NCI-H146 treated with DMSO at 0.1 percent for 48 hours (cell line): ENCODE results near the gene CNTN1.

Experiments used
- DNase-seq: peaks from one replicate; lab custom pipeline; 2025; ENCODE audit not compliant: unreplicated experiment; lab: John Stamatoyannopoulos, UW

Gene CNTN1

GRCh38 chr12:41100572-41100971, 408.3 kb downstream of the CNTN1 start:
- DNase-seq: no peak

GRCh38 chr12:41101806-41102205, 409.6 kb downstream of the CNTN1 start:
- DNase-seq: no peak

GRCh38 chr12:41103614-41104013, 411.4 kb downstream of the CNTN1 start:
- DNase-seq: no peak

GRCh38 chr12:41106315-41106714, 414.1 kb downstream of the CNTN1 start:
- DNase-seq: no peak

DNA sequence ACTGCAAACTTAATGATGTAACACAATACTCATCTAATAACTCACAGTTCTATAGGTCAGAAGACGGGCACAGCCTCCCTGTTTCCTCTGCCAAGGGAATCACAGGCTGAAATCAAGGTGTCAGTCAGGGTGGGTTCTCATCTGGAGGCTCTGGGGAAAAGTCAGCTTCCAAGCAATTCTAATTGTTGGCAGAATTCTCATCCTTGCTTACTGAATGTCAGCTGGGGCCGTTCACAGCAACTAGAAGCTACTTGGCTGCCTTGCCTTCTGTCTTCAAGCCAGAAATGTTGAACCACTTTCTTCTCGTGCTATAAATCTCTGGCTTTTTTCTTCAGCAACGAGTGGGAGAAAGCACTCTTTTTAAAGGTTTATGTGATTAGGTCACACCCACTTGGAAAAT, 415.8 kb downstream of the CNTN1 start:
- DNase-seq: no peak

DNA sequence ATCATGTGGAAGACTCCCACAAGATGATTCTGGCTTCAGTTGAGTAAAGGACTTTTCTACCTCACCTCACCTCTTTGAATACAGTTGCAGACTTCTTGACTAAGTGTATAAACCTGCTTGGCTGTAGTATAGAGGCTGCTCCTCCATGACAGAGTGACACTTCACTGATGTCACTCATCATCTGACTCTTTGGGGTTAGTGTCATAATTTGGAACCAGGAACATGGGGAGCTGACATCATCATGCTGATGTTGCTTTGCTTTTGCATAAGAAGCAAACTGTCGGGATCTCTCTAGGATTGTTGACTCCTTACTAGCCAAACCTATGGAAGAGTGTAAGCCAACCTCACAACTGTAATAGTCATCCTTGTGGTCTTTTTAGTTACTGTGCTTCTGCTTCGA, 420.7 kb downstream of the CNTN1 start:
- DNase-seq: no peak

DNA sequence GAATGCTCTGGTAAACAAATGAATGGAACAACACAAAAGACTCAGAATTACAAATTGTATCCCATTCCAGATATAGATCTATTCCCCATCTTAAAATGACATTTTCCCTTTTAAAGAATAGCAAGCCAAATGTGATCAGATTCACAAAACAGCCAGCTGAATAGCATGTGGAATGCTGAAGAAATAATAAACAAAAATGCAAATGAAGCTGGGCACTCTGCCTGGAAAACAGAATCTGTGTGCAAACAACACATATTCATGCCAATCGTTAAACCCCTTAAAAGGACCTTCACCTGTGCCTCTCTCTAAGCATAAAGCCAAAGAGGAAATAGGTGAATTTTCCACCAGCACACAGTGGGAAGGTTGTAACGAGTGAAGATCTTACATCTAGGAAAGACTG, 428.0 kb downstream of the CNTN1 start:
- DNase-seq: no peak

GRCh38 chr12:41121374-41121773, 429.1 kb downstream of the CNTN1 start:
- no peak for DNase-seq
